Tibial nerve (tissue), 4 donors: Measurements from ENCODE around the gene NGFR. TPM values are rescaled to one million over a fixed set of nuclear protein-coding genes. Genes with fewer than 3 reads are reported as not detected.

Source experiments
- DNase-seq, 2 donors: peaks; one replicate each; pipeline ENCODE4 v3.0.0-alpha.2; 2019; ENCODE audit warnings: low spot score in 2 of 2
- H3K27ac ChIP-seq, 4 donors: fragments of 200-600 bp; sonication (generic) in 3 of 4; one replicate each; pipeline ENCODE4 v1.5.1; 2017 to 2019; ENCODE audit warnings: mild to moderate bottlenecking in 1 of 4
- H3K27me3 ChIP-seq, 2 donors: fragments of 200-600 bp; sonication (generic) in 1 of 2; one replicate each; pipeline versions ENCODE4 v1.5.1 to v1.6.0; 2017 to 2019
- H3K36me3 ChIP-seq, 3 donors: fragments of 200-600 bp; sonication (generic); one replicate each; pipeline ENCODE4 v1.5.1; 2018 to 2019
- H3K4me1 ChIP-seq, 4 donors: fragments of 200-600 bp; sonication (generic) in 3 of 4; one replicate each; pipeline ENCODE4 v1.5.1; 2017 to 2019
- H3K4me3 ChIP-seq, 4 donors: fragments of 200-600 bp; sonication (generic) in 3 of 4; one replicate each; pipeline ENCODE4 v1.5.1; 2017 to 2019; ENCODE audit warnings: mild to moderate bottlenecking in 1 of 4, moderate library complexity in 1 of 4
- H3K9me3 ChIP-seq, 4 donors: fragments of 200-600 bp; sonication (generic) in 3 of 4; one replicate each; pipeline ENCODE4 v1.5.1; 2017 to 2019
- EP300 ChIP-seq, 2 donors: sonication (generic); formaldehyde crosslinking; IDR thresholded peaks; one replicate each; pipeline ENCODE4 v1.6.1; 2017; ENCODE audit warnings: antibody characterized with exemption in 2 of 2, mild to moderate bottlenecking in 1 of 2
- POLR2A ChIP-seq, 2 donors: fragments of 450-650 bp; IDR thresholded peaks; one replicate each; pipeline ENCODE4 v1.6.1; 2017; ENCODE audit warnings: antibody characterized with exemption in 2 of 2, mild to moderate bottlenecking in 2 of 2, moderate library complexity in 2 of 2
- WGBS, 2 donors: methylation state at CpG; one replicate each; pipeline ENCODE4 v1.1.5; 2018; 5-methylcytosine and 5-hydroxymethylcytosine counted together
- total RNA-seq, 4 donors: library from RNA; depleted of rRNA; stranded (reverse); fragments of >200 nt; gene quantifications; one replicate each; pipeline ENCODE4 v1.1.0, GENCODE V29; 2016
- TF ChIP-seq, protein P1 (sequence below), 5 experiments: fragments of 200-600 bp in 3 of 5; fragments of 450-650 bp in 2 of 5; sonication (generic) in 3 of 5; IDR thresholded peaks; one replicate each; pipeline ENCODE4 v1.5.1; 2016 to 2019; ENCODE audit warnings: antibody characterized with exemption in 5 of 5, mild to moderate bottlenecking in 3 of 5, moderate library complexity in 2 of 5

The NGFR gene
- total RNA-seq, 4 donors from 2014 or later, result 205 to 279 (median 238) TPM

DNA sequence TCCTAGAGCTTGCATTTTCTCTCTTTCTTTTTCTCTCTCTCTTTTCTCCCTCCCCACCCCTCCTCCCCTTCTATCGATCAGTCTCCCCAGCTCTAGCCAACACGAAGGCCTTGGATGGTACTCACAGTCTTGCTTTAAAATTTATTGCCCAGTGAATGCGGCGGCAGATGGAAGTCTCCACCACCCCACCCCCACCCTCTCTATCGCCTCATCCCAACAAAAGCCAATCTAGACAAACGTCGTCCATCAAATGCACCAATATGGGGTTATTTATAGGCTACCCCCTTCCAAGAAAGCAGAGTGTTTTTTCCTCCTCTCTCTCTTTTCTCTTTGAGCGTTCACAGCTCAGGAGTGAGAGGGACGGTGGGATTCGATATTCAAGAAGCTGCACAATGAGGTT lies 10.5 kb upstream of the NGFR start:
- H3K9me3 ChIP-seq, result no peaks in the 10 kb centered on the region
- H3K27me3 ChIP-seq, result peaks cover 0 to 22% of the 10 kb centered on the region in 2 donors
- DNase-seq, result no peak
- H3K36me3 ChIP-seq, result no peaks in the 10 kb centered on the region
- no peak overlapping the region for H3K4me3 ChIP-seq
- H3K27ac ChIP-seq, result no peak overlapping the region
- no peak for TF ChIP-seq EP300 (IDR thresholded peaks at IDR 0.05)
- TF ChIP-seq POLR2A (IDR thresholded peaks at IDR 0.05), result no peak
- TF ChIP-seq, protein P1, sequence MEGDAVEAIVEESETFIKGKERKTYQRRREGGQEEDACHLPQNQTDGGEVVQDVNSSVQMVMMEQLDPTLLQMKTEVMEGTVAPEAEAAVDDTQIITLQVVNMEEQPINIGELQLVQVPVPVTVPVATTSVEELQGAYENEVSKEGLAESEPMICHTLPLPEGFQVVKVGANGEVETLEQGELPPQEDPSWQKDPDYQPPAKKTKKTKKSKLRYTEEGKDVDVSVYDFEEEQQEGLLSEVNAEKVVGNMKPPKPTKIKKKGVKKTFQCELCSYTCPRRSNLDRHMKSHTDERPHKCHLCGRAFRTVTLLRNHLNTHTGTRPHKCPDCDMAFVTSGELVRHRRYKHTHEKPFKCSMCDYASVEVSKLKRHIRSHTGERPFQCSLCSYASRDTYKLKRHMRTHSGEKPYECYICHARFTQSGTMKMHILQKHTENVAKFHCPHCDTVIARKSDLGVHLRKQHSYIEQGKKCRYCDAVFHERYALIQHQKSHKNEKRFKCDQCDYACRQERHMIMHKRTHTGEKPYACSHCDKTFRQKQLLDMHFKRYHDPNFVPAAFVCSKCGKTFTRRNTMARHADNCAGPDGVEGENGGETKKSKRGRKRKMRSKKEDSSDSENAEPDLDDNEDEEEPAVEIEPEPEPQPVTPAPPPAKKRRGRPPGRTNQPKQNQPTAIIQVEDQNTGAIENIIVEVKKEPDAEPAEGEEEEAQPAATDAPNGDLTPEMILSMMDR (IDR thresholded peaks at IDR 0.05), result no peak
- WGBS, 2 donors, result 71 to 73% methylated on average over 10 of the region's 10 CpGs
- H3K4me1 ChIP-seq, result peaks cover 0 to 5% (median 0%) of the 10 kb centered on the region in 4 donors

DNA sequence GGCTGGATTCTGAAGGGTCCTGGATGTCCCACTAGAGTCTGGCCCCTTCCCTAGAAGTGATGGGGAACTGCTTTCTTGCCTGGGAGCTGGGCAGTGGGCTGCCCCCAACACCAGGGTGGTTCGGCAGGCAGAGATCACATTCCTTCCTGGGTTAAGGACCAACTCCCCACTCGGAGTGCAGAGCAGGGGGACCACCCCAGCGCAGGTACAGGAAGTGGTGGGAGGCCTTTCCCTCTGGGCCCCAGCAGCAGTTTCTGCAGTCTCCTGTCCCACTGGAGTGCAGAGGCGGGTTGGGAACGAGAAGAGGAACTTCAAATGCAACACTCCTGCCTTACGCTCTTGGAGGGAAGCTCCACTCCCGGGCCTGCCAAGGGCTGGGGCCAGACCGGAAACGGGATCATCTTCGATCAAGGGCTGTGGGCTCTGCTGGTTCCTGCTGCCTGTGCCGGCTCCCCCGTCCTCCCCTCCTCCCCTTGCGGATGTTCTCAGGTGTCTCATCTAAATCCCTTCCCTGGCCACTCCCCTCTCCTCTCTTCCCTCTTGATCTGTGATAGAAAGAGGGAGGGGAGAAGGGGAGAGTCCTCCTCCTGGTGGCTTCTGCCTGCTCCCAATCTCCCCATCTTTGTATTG lies 9.0 kb upstream of the NGFR start:
- Histone ChIP-seq H3K9me3 (no peaks in the 10 kb centered on the region), H3K4me1 (peaks cover 0 to 5% (median 0%) of the 10 kb centered on the region in 4 donors), H3K27me3 (peaks cover 0 to 16% of the 10 kb centered on the region in 2 donors), H3K36me3 (no peaks in the 10 kb centered on the region), H3K27ac (no peak overlapping the region), H3K4me3 (no peak overlapping the region)
- no peak for DNase-seq
- WGBS, 2 donors, result 47 to 68% methylated on average over 9 to 13 of the region's 13 CpGs
- TF ChIP-seq POLR2A (IDR thresholded peaks at IDR 0.05) (no peak), EP300 (IDR thresholded peaks at IDR 0.05) (no peak)
- TF ChIP-seq, protein P1 (IDR thresholded peaks at IDR 0.05), result no peak

DNA sequence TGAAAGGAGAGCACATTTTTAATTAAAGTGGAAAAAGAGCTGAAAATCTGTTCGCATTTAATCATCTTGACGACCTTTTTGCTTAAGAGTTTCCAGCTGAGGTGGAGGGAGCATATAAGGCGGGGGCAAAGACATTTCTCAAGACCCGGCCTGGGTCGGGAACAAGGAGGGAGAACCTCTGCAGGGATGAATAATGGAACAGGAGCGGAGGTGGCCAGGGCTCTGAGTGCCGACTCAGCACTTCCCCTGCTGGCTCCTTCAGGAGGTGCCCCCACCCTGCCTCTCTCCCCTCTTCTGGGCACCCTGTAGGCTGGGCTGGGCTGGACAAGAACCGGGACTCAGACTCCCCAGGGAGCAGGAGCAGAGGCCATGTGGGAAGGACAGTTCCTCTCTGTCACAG lies 7.9 kb upstream of the NGFR start:
- Histone ChIP-seq H3K4me1 (peaks cover 0 to 5% (median 0%) of the 10 kb centered on the region in 4 donors), H3K9me3 (no peaks in the 10 kb centered on the region), H3K27ac (no peak overlapping the region), H3K4me3 (no peak overlapping the region), H3K36me3 (no peaks in the 10 kb centered on the region), H3K27me3 (peaks cover 0 to 16% of the 10 kb centered on the region in 2 donors)
- 69 to 72% methylated on average over 8 of the region's 8 CpGs for WGBS, 2 donors
- TF ChIP-seq EP300 (IDR thresholded peaks at IDR 0.05) (no peak), POLR2A (IDR thresholded peaks at IDR 0.05) (no peak)
- TF ChIP-seq, protein P1 (IDR thresholded peaks at IDR 0.05), result no peak
- DNase-seq, result no peak

DNA sequence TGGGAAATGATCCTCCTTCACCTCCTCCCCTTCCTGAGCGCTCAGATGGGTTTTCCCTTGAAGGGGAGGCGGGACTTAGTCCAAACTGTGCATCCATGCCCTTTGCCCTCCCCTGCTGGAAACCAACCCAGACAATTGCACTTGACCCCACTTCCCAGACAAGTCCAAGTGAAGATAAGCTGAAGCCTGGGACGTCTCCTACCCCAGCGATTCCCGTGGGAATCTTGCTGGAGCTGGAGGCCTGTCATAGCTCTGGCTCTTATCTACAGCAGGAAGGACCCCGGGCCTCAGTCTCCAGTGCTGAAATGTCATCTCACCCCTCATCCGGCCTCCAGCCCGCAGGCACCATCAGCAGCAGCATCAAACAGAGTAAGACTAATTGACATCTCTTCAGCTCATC lies 6.5 kb upstream of the NGFR start:
- DNase-seq, result no peak
- TF ChIP-seq POLR2A (IDR thresholded peaks at IDR 0.05) (no peak), EP300 (IDR thresholded peaks at IDR 0.05) (no peak)
- TF ChIP-seq, protein P1 (IDR thresholded peaks at IDR 0.05), result no peak
- Histone ChIP-seq H3K4me1 (peaks cover 0 to 5% (median 0%) of the 10 kb centered on the region in 4 donors), H3K4me3 (no peak overlapping the region), H3K36me3 (no peaks in the 10 kb centered on the region), H3K9me3 (no peaks in the 10 kb centered on the region), H3K27ac (no peak overlapping the region), H3K27me3 (peaks cover 0 to 16% of the 10 kb centered on the region in 2 donors)
- 69 to 75% methylated on average over 8 of the region's 8 CpGs for WGBS, 2 donors

DNA sequence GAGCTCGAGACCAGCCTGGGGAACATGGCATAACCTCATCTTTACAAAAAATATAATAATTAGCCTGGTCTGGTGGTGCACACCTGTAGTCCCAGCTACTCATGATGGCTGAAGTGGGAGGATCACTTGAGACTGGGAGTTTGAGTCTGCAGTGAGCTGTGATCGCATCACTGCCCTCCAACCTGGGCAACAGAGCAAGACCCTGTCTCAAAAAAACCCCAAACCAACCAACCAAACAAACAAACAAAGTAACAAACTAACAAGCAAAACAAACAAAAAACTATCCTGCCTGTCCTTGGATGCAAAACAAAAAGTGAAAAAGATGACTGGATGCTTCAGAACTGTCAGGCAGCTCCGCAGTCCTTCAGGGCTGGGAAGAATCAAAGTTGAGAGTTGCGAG lies 5.7 kb upstream of the NGFR start:
- TF ChIP-seq, protein P1 (IDR thresholded peaks at IDR 0.05), result no peak
- no peak for TF ChIP-seq POLR2A (IDR thresholded peaks at IDR 0.05)
- TF ChIP-seq EP300 (IDR thresholded peaks at IDR 0.05), result no peak
- Histone ChIP-seq H3K4me1 (peaks cover 0 to 5% (median 0%) of the 10 kb centered on the region in 4 donors), H3K9me3 (no peaks in the 10 kb centered on the region), H3K36me3 (no peaks in the 10 kb centered on the region), H3K27me3 (peaks cover 0 to 16% of the 10 kb centered on the region in 2 donors), H3K27ac (no peak overlapping the region), H3K4me3 (no peak overlapping the region)
- 97% methylated on average over 4 of the region's 4 CpGs for WGBS, 2 donors
- DNase-seq, result no peak
